C4-2B (cell line): ENCODE measurements around the gene MTM1.

Experiments
- H3K27ac ChIP-seq: fragments of 450-650 bp; 2 replicates; pipeline ENCODE4 v1.5.1; 2017
- ZFX ChIP-seq: fragments of 450-650 bp; IDR thresholded peaks from 2 replicates; pipeline ENCODE4 v1.6.1; 2017
- TF ChIP-seq, protein P1 (sequence below): fragments of 450-650 bp; conservative IDR thresholded peaks from 2 replicates; pipeline ENCODE4 v1.5.1; 2017; ENCODE audit warnings: mild to moderate bottlenecking

Gene MTM1

GRCh38 chrX:150605603-150606002 is 37.2 kb downstream of the MTM1 start:
- TF ChIP-seq, protein P1, sequence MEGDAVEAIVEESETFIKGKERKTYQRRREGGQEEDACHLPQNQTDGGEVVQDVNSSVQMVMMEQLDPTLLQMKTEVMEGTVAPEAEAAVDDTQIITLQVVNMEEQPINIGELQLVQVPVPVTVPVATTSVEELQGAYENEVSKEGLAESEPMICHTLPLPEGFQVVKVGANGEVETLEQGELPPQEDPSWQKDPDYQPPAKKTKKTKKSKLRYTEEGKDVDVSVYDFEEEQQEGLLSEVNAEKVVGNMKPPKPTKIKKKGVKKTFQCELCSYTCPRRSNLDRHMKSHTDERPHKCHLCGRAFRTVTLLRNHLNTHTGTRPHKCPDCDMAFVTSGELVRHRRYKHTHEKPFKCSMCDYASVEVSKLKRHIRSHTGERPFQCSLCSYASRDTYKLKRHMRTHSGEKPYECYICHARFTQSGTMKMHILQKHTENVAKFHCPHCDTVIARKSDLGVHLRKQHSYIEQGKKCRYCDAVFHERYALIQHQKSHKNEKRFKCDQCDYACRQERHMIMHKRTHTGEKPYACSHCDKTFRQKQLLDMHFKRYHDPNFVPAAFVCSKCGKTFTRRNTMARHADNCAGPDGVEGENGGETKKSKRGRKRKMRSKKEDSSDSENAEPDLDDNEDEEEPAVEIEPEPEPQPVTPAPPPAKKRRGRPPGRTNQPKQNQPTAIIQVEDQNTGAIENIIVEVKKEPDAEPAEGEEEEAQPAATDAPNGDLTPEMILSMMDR: no peak
- TF ChIP-seq ZFX: no peak
- H3K27ac ChIP-seq: no peak overlapping the region

DNA sequence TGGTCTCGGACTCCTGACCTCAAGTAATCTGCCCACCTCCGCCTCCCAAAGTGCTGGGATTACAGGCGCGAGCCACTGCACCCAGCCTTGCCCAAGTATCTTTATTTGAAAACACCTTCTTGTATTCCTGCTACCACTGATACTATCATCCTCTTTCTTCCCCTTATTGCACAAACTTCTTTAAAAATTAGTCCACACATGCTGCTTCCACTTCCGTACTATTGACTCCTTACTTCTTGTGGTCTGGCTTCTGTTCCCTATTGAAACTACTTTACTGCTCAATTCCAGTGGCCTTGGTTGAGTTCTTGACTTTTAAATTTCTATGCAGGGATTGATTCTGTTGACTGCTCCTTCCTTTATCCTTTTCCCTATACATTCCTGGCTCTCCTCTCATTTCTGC is 38.8 kb downstream of the MTM1 start:
- no peak for TF ChIP-seq ZFX
- TF ChIP-seq, protein P1: no peak
- H3K27ac ChIP-seq: no peak overlapping the region

- TF ChIP-seq, protein P1: no peak
- TF ChIP-seq ZFX: no peak
Measured at GRCh38 chrX:150610043-150610442, 41.6 kb downstream of the MTM1 start.

GRCh38 chrX:150610446-150610845 is 42.0 kb downstream of the MTM1 start:
- no peak overlapping the region for H3K27ac ChIP-seq
- TF ChIP-seq, protein P1: no peak
- TF ChIP-seq ZFX: no peak

More at GRCh38 chrX:150610043-150610442, 41.6 kb downstream of the MTM1 start:
- no peak overlapping the region for H3K27ac ChIP-seq

GRCh38 chrX:150615356-150615755 is 46.9 kb downstream of the MTM1 start:
- H3K27ac ChIP-seq: no peak overlapping the region
- TF ChIP-seq ZFX: no peak
- TF ChIP-seq, protein P1: no peak

DNA sequence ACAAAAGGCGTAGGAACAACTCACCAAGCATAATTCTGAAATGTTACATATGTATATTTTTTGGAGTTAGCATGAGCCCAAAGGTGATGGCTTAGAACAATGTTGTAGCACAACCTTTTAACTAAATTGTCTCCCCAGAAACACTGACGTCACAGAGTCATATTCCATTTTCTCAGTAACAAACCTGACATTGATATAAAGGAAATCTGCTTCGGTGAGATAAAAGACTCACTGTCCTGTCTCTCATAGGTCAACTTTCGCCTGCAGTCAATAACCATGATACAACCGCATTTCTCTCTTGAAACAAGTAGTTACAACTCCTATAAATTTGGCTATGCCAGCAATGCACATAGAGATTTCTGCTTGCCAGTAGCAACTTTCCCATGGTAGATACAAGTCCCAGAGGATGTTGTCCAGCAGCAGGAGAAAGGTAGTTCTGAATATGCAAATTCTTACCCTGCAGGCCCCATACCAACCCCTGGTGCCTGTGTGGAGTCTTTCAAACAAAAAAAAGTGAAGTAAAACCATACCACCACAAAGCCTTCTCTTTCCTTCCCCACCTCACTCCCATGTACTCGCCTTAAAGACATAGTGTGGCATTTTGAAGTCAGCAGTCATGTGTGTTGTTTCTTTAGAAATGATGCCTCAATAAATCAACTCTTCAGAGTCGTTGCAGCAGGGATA is 47.9 kb downstream of the MTM1 start:
- no peak for TF ChIP-seq ZFX
- TF ChIP-seq, protein P1: no peak
- no peak overlapping the region for H3K27ac ChIP-seq

DNA sequence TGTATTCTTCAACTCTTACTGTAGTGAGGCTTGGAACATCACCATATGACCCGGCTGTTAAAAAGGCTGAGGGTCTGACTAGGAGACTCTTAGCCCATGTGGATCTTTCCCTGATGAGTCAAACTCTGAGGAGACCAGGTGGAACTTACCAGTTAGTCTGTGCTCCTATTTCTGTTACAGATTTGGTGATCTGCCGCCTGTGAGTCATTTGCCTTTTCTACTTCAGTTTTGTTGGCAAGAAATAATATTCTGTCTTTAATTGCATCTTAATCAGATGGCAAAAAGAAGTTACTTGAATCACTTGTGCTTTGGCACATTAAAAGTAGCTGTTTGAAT is 48.4 kb downstream of the MTM1 start:
- no peak overlapping the region for H3K27ac ChIP-seq
- no peak for TF ChIP-seq ZFX

GRCh38 chrX:150621652-150622051 is 53.2 kb downstream of the MTM1 start:
- H3K27ac ChIP-seq: no peak overlapping the region
- no peak for TF ChIP-seq ZFX
- TF ChIP-seq, protein P1: no peak
